CD4-positive, alpha-beta T cell treated with Interleukin-15 for 4 hours (primary cell): ENCODE measurements around the gene SSB.
"Not testable (repeated sequence)": the region's sequence is repeated elsewhere in the genome, so short reads cannot be mapped to it uniquely, and the experiment has no call there.

ENCODE experiments used
- DNase-seq: peaks from one replicate; pipeline ENCODE4 v3.0.0-alpha.2; 2020; ENCODE audit warnings: low spot score

Gene SSB

GRCh38 chr2:169798718-169799592 is at the start of gene SSB:
Gene SSB, plus strand, starts transcription at chr2:169798871. Its CDS starts 2,090 bp downstream, at chr2:169800961.
- peak; percentile 96 for DNase-seq

GRCh38 chr2:169752752-169753151 is 45.9 kb upstream of the SSB start:
- DNase-seq, result no peak

GRCh38 chr2:169755083-169755870 is 43.4 kb upstream of the SSB start:
- DNase-seq, result no peak

GRCh38 chr2:169756342-169756741 is 42.3 kb upstream of the SSB start:
- no peak for DNase-seq

GRCh38 chr2:169757356-169757755 is 41.3 kb upstream of the SSB start:
- no peak for DNase-seq

GRCh38 chr2:169757778-169758177 is 40.9 kb upstream of the SSB start:
- no peak for DNase-seq

GRCh38 chr2:169759987-169760386 is 38.7 kb upstream of the SSB start:
- DNase-seq, result no peak

- DNase-seq, result not testable (repeated sequence)
Measured at GRCh38 chr2:169760798-169761197, 37.9 kb upstream of the SSB start.

GRCh38 chr2:169761251-169761969 is 37.3 kb upstream of the SSB start:
- DNase-seq, result no peak

GRCh38 chr2:169761970-169762292 is 36.7 kb upstream of the SSB start:
- DNase-seq, result no peak

- DNase-seq, result no peak
Measured at GRCh38 chr2:169765523-169765922, 33.1 kb upstream of the SSB start.

GRCh38 chr2:169767243-169767888 is 31.3 kb upstream of the SSB start:
- peak; percentile 74 for DNase-seq

- peak; percentile 39 for DNase-seq
Measured at GRCh38 chr2:169768262-169768995, 30.2 kb upstream of the SSB start.

GRCh38 chr2:169771021-169771420 is 27.6 kb upstream of the SSB start:
- DNase-seq, result no peak

GRCh38 chr2:169771612-169772011 is 27.1 kb upstream of the SSB start:
- no peak for DNase-seq

GRCh38 chr2:169772651-169773050 is 26.0 kb upstream of the SSB start:
- DNase-seq, result no peak

GRCh38 chr2:169775354-169775753 is 23.3 kb upstream of the SSB start:
- no peak for DNase-seq

- DNase-seq, result no peak
Measured at GRCh38 chr2:169775765-169776164, 22.9 kb upstream of the SSB start.

- no peak for DNase-seq
Measured at GRCh38 chr2:169776252-169776761, 22.4 kb upstream of the SSB start.

GRCh38 chr2:169778446-169778845 is 20.2 kb upstream of the SSB start:
- no peak for DNase-seq
